Measurements from ENCODE around the gene DSCAM.

DSCAM gene

GRCh38 chr21:40422896-40423635 is 423.9 kb downstream of the DSCAM start:
- peaks cover 17% of the 10 kb centered on the region for H3K9me3 Mint-ChIP-seq
- H3K36me3 Mint-ChIP-seq (ENCODE audit: low read depth) = peaks cover 2% of the 10 kb centered on the region
- ATAC-seq (no peak), DNase-seq (no peak)
- H3K27ac Mint-ChIP-seq = no peak overlapping the region
- H3K4me1 Mint-ChIP-seq = no peaks in the 10 kb centered on the region
- H3K4me3 Mint-ChIP-seq = no peak overlapping the region
- no peaks in the 10 kb centered on the region for H3K27me3 Mint-ChIP-seq

DNA sequence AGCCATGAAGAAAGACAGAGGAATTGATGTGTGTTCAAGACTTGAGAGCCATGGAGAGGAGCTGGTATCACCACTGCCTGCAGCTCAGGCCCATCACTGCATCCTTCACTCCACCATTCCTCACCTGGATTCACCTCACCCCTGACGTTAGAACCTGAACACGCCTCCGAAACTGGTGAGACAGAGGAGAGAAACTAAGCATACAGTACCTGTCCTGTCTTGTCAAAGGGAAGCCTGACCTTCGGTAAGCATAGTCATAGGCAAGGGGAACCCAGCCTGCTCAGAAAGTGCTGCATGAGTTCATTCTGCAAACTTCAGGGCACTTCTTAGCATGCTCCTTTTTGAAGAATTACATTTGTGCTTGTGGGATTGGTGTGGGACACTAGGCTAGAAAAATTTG is 425.8 kb downstream of the DSCAM start:
- Mint-ChIP-seq H3K36me3 (ENCODE audit: low read depth) (peaks cover 2% of the 10 kb centered on the region), H3K27me3 (no peaks in the 10 kb centered on the region), H3K4me1 (no peaks in the 10 kb centered on the region), H3K27ac (no peak overlapping the region), H3K4me3 (no peak overlapping the region), H3K9me3 (peaks cover 17% of the 10 kb centered on the region)
- DNase-seq = no peak
- no peak for ATAC-seq

DNA sequence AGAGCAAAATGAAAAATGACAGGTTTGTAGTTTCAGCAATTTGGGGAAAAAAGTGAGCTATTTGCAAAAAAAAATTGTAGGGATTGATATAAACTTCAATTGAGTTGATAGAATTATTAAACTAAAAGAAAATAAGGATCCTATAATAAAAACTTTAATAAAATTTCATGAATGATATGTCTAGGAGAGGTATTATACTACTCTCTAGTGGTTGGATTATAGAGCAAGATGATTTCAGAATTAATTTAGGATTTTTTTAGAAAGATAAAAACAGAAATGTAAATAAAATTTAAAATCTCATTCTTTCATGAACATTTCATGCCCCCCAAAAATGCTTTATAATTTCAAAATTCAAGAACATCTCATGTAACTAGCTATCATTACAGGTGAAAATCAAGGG is 430.4 kb downstream of the DSCAM start:
- Mint-ChIP-seq H3K36me3 (ENCODE audit: low read depth) (peaks cover 2% of the 10 kb centered on the region), H3K27me3 (no peaks in the 10 kb centered on the region)

GRCh38 chr21:40408561-40408960 is 438.4 kb downstream of the DSCAM start:
- no peak overlapping the region for H3K27ac Mint-ChIP-seq
- ATAC-seq = no peak
- no peaks in the 10 kb centered on the region for H3K36me3 Mint-ChIP-seq (ENCODE audit: low read depth)

More for the DNA sequence above, 430.4 kb downstream of the DSCAM start:
- no peak for DNase-seq
- Mint-ChIP-seq H3K9me3 (peaks cover 27% of the 10 kb centered on the region), H3K4me1 (no peaks in the 10 kb centered on the region), H3K4me3 (no peak overlapping the region), H3K27ac (no peak overlapping the region)
- ATAC-seq = no peak

GRCh38 chr21:40404396-40404800 is 442.6 kb downstream of the DSCAM start:
- Mint-ChIP-seq H3K36me3 (ENCODE audit: low read depth) (no peaks in the 10 kb centered on the region), H3K27ac (no peak overlapping the region), H3K27me3 (no peaks in the 10 kb centered on the region), H3K4me3 (no peak overlapping the region), H3K4me1 (no peaks in the 10 kb centered on the region), H3K9me3 (no peaks in the 10 kb centered on the region)
- DNase-seq (no peak), ATAC-seq (no peak)

More at GRCh38 chr21:40408561-40408960, 438.4 kb downstream of the DSCAM start:
- H3K27me3 Mint-ChIP-seq = no peaks in the 10 kb centered on the region
- no peaks in the 10 kb centered on the region for H3K4me1 Mint-ChIP-seq
- no peak for DNase-seq
- peaks cover 17% of the 10 kb centered on the region for H3K9me3 Mint-ChIP-seq
- no peak overlapping the region for H3K4me3 Mint-ChIP-seq

GRCh38 chr21:40402884-40403582 is 443.9 kb downstream of the DSCAM start:
- Mint-ChIP-seq H3K4me3 (no peak overlapping the region), H3K27ac (no peak overlapping the region), H3K27me3 (no peaks in the 10 kb centered on the region), H3K4me1 (no peaks in the 10 kb centered on the region), H3K36me3 (ENCODE audit: low read depth) (no peaks in the 10 kb centered on the region), H3K9me3 (no peaks in the 10 kb centered on the region)
- DNase-seq = no peak
- no peak for ATAC-seq

DNA sequence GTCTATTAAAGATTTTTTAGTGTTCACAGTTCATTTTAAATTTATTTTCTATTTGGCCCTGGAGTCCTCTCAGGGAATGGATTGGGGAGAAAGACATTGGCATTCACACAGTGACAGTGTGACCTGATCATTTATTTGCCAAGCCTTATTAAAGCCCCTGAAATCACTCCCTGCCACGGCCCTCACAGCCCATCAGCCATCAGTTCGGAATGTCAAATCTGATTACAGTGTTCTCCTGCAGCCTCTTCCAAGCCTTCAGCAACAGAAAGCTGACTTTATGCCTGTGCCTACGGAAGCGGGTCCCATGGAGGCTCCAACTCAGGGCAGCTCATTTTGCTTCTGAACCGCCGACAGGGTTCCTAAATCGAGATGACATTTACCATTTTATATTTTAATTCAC is 451.2 kb downstream of the DSCAM start:
- H3K4me3 Mint-ChIP-seq = no peak overlapping the region
- no peak for DNase-seq
- no peak for ATAC-seq
- no peaks in the 10 kb centered on the region for H3K9me3 Mint-ChIP-seq
- no peaks in the 10 kb centered on the region for H3K27me3 Mint-ChIP-seq
- no peak overlapping the region for H3K27ac Mint-ChIP-seq
- no peaks in the 10 kb centered on the region for H3K36me3 Mint-ChIP-seq (ENCODE audit: low read depth)
- H3K4me1 Mint-ChIP-seq = no peaks in the 10 kb centered on the region

DNA sequence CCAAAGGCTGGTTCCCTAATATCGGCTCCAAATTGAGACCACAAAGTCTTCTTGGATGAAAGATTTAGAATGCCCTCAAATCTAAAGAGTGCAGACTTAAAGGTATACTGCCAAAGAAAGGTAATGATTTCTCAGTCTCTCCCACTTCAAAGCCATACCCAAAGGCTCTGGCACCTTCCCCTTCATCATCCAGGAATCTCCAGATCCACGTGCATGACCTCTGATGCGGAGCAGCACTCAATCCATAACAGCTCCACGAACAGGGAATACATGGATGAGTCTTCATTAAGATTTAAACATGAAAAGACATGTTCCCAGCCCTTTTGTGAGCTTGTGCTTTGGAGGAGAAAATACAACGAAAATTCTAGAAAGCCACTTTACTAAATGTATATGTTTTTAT is 453.9 kb downstream of the DSCAM start:
- no peak for ATAC-seq
- Mint-ChIP-seq H3K27me3 (no peaks in the 10 kb centered on the region), H3K4me1 (no peaks in the 10 kb centered on the region), H3K4me3 (no peak overlapping the region), H3K27ac (no peak overlapping the region), H3K36me3 (ENCODE audit: low read depth) (no peaks in the 10 kb centered on the region), H3K9me3 (no peaks in the 10 kb centered on the region)
- no peak for DNase-seq

DNA sequence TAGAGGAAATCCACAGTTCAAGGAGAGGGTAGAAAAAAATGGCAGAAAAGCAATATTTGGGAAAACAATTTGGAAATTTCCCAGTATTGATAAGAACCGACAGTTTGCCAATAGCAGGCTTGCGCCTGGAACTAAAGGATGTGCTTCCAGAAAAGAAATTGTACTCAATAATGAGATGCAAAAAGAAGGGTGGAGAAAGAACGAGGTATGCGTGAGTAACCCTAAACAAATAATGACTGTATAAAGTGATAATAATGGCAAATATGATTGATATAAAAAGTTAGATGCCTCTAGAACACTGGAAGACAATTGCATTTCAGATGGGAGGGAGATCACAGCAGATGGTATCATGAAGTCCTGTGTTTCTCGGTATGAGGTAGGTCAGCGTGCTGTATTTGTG is 458.9 kb downstream of the DSCAM start:
- Mint-ChIP-seq H3K27me3 (peaks cover 3% of the 10 kb centered on the region), H3K4me1 (no peaks in the 10 kb centered on the region), H3K4me3 (no peak overlapping the region), H3K27ac (no peak overlapping the region), H3K9me3 (no peaks in the 10 kb centered on the region), H3K36me3 (ENCODE audit: low read depth) (no peaks in the 10 kb centered on the region)
- ATAC-seq (no peak), DNase-seq (no peak)

DNA sequence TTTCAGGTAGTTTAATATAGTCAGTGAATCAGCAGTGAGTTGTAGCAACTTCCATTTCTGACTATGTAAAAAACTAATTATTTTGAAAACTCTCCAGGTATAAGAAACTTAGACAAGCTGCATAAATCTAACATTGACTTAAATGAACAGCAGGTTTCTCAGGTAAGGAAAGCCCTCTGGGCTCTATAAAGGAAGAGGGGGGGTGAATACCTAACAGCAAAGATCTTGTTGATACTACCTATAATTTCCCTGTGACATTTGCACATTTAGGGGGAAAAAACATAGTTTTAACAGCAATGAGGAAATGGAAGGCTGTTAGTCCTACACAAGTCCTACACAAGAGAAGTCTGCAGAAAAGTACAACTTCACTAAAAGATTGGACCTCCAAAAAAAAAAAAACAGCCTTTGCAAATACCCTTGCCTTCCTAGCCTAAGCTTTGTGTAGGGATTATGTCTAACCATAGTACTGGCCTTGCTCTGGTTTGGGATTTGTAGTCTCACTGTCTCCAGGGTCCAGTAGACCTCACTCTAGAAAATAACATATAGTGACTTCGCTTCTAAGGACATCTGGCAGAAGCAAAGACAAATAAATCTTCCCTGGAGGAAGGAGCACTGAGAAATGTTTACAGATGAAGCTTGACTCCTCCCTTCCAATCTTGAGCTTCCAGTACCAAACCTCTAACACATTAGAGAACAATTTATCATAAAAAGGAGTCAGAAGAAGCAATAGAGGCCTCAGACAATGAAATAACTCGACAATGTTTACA is 459.8 kb downstream of the DSCAM start:
- H3K4me3 Mint-ChIP-seq = no peak overlapping the region
- H3K9me3 Mint-ChIP-seq = peaks cover 4% of the 10 kb centered on the region
- H3K36me3 Mint-ChIP-seq (ENCODE audit: low read depth) = no peaks in the 10 kb centered on the region
- no peak overlapping the region for H3K27ac Mint-ChIP-seq
- H3K4me1 Mint-ChIP-seq = no peaks in the 10 kb centered on the region
- peaks cover 3% of the 10 kb centered on the region for H3K27me3 Mint-ChIP-seq
- DNase-seq (no peak), ATAC-seq (no peak)

DNA sequence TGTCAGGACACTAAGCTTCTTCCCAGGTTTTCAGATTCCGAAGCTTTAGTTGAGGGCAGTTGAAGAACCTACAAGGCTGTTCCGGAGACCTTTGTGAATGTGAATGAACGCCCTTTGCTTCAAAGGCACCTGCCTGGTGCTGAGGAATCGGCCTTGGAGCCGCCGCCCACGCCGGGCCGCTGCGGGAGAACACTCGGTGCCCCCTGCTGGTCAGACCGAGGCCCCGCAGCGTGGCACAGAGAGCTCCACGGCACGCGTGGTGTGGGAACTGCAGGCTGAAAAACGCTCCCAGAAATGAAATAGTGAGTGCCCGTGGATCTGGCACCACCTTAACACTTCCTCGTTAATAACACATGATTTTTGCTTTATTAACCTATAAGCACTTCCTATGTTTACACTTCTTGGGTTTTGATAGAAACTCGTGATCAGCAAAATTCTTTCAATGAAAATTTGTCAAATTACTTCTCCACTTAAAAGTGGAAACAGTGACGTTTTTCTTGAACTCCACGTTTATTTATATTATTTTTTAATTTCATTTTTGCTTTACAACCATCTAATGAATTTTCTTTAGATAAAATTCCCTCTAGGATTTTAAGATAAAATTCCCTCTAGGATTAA is 460.6 kb downstream of the DSCAM start:
- no peak overlapping the region for H3K27ac Mint-ChIP-seq
- H3K4me1 Mint-ChIP-seq = no peaks in the 10 kb centered on the region
- peaks cover 4% of the 10 kb centered on the region for H3K9me3 Mint-ChIP-seq
- peak; percentile 38 for DNase-seq
- no peak overlapping the region for H3K4me3 Mint-ChIP-seq
- peaks cover 3% of the 10 kb centered on the region for H3K27me3 Mint-ChIP-seq
- no peak for ATAC-seq
- no peaks in the 10 kb centered on the region for H3K36me3 Mint-ChIP-seq (ENCODE audit: low read depth)

DNA sequence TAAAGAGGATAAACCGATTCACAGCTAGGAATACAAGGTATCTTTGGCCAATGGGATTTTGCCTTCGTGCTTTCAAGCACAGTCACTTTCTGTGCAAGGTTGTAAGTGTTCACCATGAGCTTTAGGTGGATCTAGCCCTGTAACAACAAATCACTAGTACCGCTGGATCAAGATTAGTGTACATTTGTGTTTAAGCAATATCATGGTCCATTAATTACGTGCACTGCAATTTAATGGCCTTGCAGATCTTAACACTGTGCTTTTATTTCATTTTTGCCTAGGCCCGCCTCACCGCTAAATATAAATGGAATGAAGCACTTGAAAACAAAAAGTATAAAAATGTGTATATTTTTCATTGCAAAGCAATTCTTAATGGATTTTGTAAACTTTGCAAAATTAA is 461.1 kb downstream of the DSCAM start:
- Mint-ChIP-seq H3K36me3 (ENCODE audit: low read depth) (no peaks in the 10 kb centered on the region), H3K4me1 (no peaks in the 10 kb centered on the region), H3K4me3 (no peak overlapping the region), H3K27me3 (peaks cover 3% of the 10 kb centered on the region), H3K27ac (no peak overlapping the region), H3K9me3 (peaks cover 8% of the 10 kb centered on the region)
- DNase-seq (no peak), ATAC-seq (no peak)

DNA sequence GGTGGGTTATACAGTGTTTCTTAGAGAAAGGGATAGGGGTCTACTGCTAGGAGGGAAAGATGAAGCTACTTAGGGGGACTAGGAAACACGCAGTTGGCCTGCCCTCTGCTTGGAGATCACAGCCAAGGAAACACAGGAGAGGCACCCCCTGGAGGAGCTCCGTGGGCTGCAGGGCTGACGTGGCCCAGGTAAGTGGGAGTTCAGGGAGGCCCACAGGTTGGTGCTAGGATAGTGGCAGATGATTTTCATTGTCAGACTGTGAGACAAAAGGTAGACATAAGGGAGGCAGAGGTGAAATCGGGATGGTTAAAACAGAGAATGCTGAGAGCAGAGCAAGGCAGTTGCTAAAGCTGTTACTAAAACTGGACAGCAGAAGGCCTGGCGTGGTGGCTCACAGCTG is 463.0 kb downstream of the DSCAM start:
- Mint-ChIP-seq H3K36me3 (ENCODE audit: low read depth) (peaks cover 2% of the 10 kb centered on the region), H3K27me3 (peaks cover 6% of the 10 kb centered on the region), H3K4me1 (no peaks in the 10 kb centered on the region), H3K9me3 (peaks cover 18% of the 10 kb centered on the region), H3K4me3 (no peak overlapping the region), H3K27ac (no peak overlapping the region)
- ATAC-seq (no peak), DNase-seq (no peak)

DNA sequence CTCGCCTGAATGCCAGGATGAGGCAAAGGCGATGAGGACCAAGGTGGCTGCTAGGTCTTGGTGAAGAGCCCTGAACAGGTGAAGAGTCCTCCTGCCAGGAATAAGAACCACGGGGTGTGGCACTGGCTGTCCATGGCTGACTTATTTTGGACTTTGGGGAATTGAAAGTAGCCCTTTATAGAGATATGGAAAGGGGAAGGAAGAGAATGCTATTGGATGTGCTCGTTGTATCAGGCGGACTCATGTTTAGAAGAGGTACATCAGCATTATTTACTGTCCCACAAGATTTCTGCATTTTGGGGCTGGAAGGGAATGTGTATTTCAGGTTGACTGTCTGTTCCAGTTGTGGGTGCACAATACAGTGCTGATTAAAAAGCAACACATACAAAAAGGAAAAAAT is 465.8 kb downstream of the DSCAM start:
- Mint-ChIP-seq H3K9me3 (peaks cover 18% of the 10 kb centered on the region), H3K4me1 (no peaks in the 10 kb centered on the region)

More for the DNA sequence above, 465.8 kb downstream of the DSCAM start:
- no peak overlapping the region for H3K4me3 Mint-ChIP-seq
- H3K36me3 Mint-ChIP-seq (ENCODE audit: low read depth) = peaks cover 2% of the 10 kb centered on the region
- no peak for ATAC-seq
- peaks cover 6% of the 10 kb centered on the region for H3K27me3 Mint-ChIP-seq
- no peak for DNase-seq
- no peak overlapping the region for H3K27ac Mint-ChIP-seq

All from activated naive CD8-positive, alpha-beta T cell treated with anti-CD3 and anti-CD28 coated beads, Interleukin-2, amount 50 U/mL, for 24 hours (primary cell).